ENCODE measurements around the gene RNF38. TPM values are rescaled to one million over a fixed set of nuclear protein-coding genes. Genes with fewer than 3 reads are reported as not detected.
A peak's percentile ranks its signal among the peaks of the same experiment; 100 is the strongest.
"Not testable (repeated sequence)": the region's sequence is repeated elsewhere in the genome, so short reads cannot be mapped to it uniquely, and the experiment has no call there.

RNF38 gene
- total RNA-seq, 1 donor from 2014 or later: 31.5 TPM

- H3K27ac Mint-ChIP-seq: no peak overlapping the region
- no peak overlapping the region for H3K4me3 Mint-ChIP-seq
- H3K27me3 Mint-ChIP-seq (ENCODE audit: insufficient read depth): no peaks in the 10 kb centered on the region
- H3K9me3 Mint-ChIP-seq: no peaks in the 10 kb centered on the region
- H3K36me3 Mint-ChIP-seq (ENCODE audit: low read depth): peaks cover 4% of the 10 kb centered on the region
- DNase-seq (ENCODE audit: low spot score): no peak
- H3K4me1 Mint-ChIP-seq (ENCODE audit: low read depth): peaks cover 16% of the 10 kb centered on the region
- intact Hi-C loops (cut with micrococcal nuclease): no loop called here
These were observed 31.0 kb upstream of the RNF38 start for GRCh38 chr9:36431078-36431477.

GRCh38 chr9:36426945-36427344 lies 26.9 kb upstream of the RNF38 start:
- peaks cover 16% of the 10 kb centered on the region for H3K4me1 Mint-ChIP-seq (ENCODE audit: low read depth)
- peaks cover 16% of the 10 kb centered on the region for H3K36me3 Mint-ChIP-seq (ENCODE audit: low read depth)
- no peak overlapping the region for H3K27ac Mint-ChIP-seq
- no peak for DNase-seq (ENCODE audit: low spot score)
- H3K27me3 Mint-ChIP-seq (ENCODE audit: insufficient read depth): no peaks in the 10 kb centered on the region
- H3K9me3 Mint-ChIP-seq: no peaks in the 10 kb centered on the region
- H3K4me3 Mint-ChIP-seq: no peak overlapping the region
- intact Hi-C loops (cut with micrococcal nuclease): no loop called here

GRCh38 chr9:36426348-36426747 lies 26.3 kb upstream of the RNF38 start:
- peaks cover 16% of the 10 kb centered on the region for H3K36me3 Mint-ChIP-seq (ENCODE audit: low read depth)
- no peaks in the 10 kb centered on the region for H3K27me3 Mint-ChIP-seq (ENCODE audit: insufficient read depth)
- no peak overlapping the region for H3K4me3 Mint-ChIP-seq
- DNase-seq (ENCODE audit: low spot score): no peak
- peaks cover 16% of the 10 kb centered on the region for H3K4me1 Mint-ChIP-seq (ENCODE audit: low read depth)
- H3K27ac Mint-ChIP-seq: no peak overlapping the region
- no peaks in the 10 kb centered on the region for H3K9me3 Mint-ChIP-seq
- intact Hi-C loops (cut with micrococcal nuclease): no loop called here

- no peak overlapping the region for H3K4me3 Mint-ChIP-seq
- no peak overlapping the region for H3K27ac Mint-ChIP-seq
- no peak for DNase-seq (ENCODE audit: low spot score)
- H3K9me3 Mint-ChIP-seq: no peaks in the 10 kb centered on the region
- no peaks in the 10 kb centered on the region for H3K27me3 Mint-ChIP-seq (ENCODE audit: insufficient read depth)
- intact Hi-C loops (cut with micrococcal nuclease): no loop called here
- H3K36me3 Mint-ChIP-seq (ENCODE audit: low read depth): peaks cover 13% of the 10 kb centered on the region
- peaks cover 16% of the 10 kb centered on the region for H3K4me1 Mint-ChIP-seq (ENCODE audit: low read depth)
These were observed 24.4 kb upstream of the RNF38 start for GRCh38 chr9:36424289-36425055.

GRCh38 chr9:36423206-36423605 lies 23.1 kb upstream of the RNF38 start:
- Mint-ChIP-seq H3K36me3 (ENCODE audit: low read depth) (peaks cover 13% of the 10 kb centered on the region), H3K27ac (no peak overlapping the region), H3K27me3 (ENCODE audit: insufficient read depth) (no peaks in the 10 kb centered on the region), H3K4me3 (no peak overlapping the region), H3K4me1 (ENCODE audit: low read depth) (peaks cover 16% of the 10 kb centered on the region), H3K9me3 (no peaks in the 10 kb centered on the region)
- DNase-seq (ENCODE audit: low spot score): no peak
- intact Hi-C loops (cut with micrococcal nuclease): no loop called here

DNA sequence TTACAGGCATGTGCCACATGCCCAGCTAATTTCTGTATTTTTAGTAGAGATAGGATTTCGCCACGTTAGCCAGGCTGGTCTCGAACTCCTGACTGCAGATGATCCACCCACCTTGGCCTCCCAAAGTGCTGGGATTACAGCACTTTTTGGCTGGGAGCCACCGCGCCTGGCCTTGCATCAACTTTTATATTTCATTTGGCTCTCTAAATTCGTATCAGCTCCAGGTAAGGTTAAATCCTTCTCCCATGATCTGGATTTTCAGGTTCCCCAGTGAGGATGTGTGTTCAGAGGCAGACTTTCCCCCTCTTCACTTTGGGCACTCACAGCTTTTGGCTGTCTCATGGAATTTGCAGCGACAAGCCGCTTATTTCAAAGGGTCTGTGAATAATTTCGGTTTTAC lies 16.8 kb upstream of the RNF38 start:
- Mint-ChIP-seq H3K9me3 (no peaks in the 10 kb centered on the region), H3K36me3 (ENCODE audit: low read depth) (peaks cover 2% of the 10 kb centered on the region), H3K4me3 (no peak overlapping the region), H3K27ac (no peak overlapping the region), H3K27me3 (ENCODE audit: insufficient read depth) (no peaks in the 10 kb centered on the region), H3K4me1 (ENCODE audit: low read depth) (no peaks in the 10 kb centered on the region)
- no peak for DNase-seq (ENCODE audit: low spot score)
- intact Hi-C loops (cut with micrococcal nuclease): no loop called here

DNA sequence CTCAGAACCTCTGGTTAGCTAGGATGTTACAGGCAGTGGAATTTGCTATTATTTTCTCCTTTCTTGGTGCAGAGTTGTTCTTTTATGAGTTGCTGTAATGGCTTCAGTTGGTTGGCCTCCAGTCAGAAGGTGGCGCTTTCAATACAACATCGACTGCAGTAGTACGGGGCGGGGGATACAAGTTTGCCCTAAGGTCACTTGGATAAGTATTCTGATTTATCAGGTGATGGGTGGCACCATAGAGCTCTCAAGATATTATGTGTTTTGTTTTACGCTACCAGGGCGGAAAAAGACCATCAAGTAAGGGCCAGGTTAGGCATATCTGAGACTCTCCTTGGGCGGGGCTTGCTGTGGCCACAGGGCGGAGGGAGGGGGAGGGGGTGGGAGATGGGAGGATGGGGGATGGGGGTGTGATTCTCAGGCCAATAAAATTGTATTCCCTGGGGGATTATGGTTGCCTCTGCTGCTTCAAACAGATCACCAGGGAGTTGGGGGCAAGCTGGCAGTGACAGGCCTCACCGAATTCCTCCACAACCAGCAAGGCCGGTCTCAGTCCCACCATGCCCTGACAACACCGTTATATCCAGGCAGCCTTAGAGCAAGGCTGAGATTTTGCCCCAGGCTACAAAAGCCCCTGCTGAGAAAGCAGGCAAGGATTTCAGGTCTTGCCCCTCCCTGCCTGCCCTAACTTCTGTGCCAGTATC lies 15.9 kb upstream of the RNF38 start:
- intact Hi-C loops (cut with micrococcal nuclease): no loop called here
- Mint-ChIP-seq H3K4me3 (no peak overlapping the region), H3K9me3 (no peaks in the 10 kb centered on the region), H3K27me3 (ENCODE audit: insufficient read depth) (no peaks in the 10 kb centered on the region), H3K36me3 (ENCODE audit: low read depth) (peaks cover 2% of the 10 kb centered on the region), H3K27ac (no peak overlapping the region), H3K4me1 (ENCODE audit: low read depth) (no peaks in the 10 kb centered on the region)
- no peak for DNase-seq (ENCODE audit: low spot score)

DNA sequence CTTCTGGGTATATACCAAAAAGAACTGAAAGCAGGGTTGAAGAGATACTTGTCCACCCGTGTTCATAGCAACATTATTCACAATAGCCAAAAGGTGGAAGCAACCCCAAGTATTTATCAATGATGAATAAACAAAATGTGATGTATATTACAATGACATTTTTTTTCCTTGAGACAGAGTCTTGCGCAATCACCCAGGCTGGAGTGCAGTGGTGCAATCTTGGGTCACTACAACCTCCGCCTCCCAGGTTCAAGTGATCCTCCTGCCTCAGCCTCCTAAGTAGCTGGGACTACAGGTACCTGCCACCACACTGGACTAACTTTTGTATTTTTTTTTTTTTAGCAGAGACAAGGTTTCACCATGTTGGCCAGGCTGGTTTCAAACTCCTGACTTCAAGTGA lies 11.3 kb upstream of the RNF38 start:
- intact Hi-C loops (cut with micrococcal nuclease); H3K27me3 Mint-ChIP-seq (ENCODE audit: insufficient read depth); H3K27ac Mint-ChIP-seq; DNase-seq (ENCODE audit: low spot score); H3K4me1 Mint-ChIP-seq (ENCODE audit: low read depth); H3K36me3 Mint-ChIP-seq (ENCODE audit: low read depth); H3K9me3 Mint-ChIP-seq; H3K4me3 Mint-ChIP-seq: not testable (repeated sequence)

- not testable (repeated sequence) for H3K4me3 Mint-ChIP-seq; H3K9me3 Mint-ChIP-seq; H3K27me3 Mint-ChIP-seq (ENCODE audit: insufficient read depth); H3K4me1 Mint-ChIP-seq (ENCODE audit: low read depth); DNase-seq (ENCODE audit: low spot score); H3K36me3 Mint-ChIP-seq (ENCODE audit: low read depth); H3K27ac Mint-ChIP-seq
- intact Hi-C loops (cut with micrococcal nuclease): loop anchor here (5.0 to 10.0 kb wide), 2 partner anchors 63 to 584 kb away; partner anchors contain the start of genes FAM221B and TMEM8B
These were observed 9.0 kb upstream of the RNF38 start for GRCh38 chr9:36409076-36409475.

DNA sequence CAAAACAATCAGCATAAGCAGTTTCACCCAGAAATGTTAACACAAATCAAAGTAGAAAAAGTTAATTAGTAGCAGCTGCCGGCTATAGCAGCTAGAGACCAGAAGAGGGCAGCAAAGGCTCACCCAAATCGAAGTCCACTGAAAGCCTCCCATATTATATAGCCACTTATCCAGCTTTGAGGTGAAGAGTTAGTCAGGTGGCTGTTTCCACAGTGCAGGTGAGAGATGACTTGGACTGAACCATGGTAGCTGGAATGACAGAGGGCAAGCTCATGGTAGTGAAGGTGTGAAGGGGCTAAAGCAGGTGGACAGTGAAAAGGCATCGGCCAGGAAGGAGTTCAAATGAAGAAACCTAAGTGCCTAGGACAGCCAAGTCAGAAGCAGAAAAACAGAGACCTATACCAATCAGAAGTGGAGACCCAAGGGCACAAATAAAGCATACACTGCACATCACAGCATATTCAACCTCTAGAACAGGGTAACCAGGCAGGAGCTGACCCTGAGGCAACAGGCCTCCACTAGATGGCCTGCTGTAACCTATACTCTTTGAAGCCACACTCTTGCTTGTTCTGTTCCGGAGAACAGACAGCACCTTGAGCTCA lies 7.2 kb upstream of the RNF38 start:
- Mint-ChIP-seq H3K9me3 (no peaks in the 10 kb centered on the region), H3K36me3 (ENCODE audit: low read depth) (peaks cover 1% of the 10 kb centered on the region), H3K4me1 (ENCODE audit: low read depth) (peaks cover 13% of the 10 kb centered on the region), H3K27me3 (ENCODE audit: insufficient read depth) (no peaks in the 10 kb centered on the region), H3K4me3 (no peak overlapping the region), H3K27ac (peak overlapping the region; percentile 62)
- peak; percentile 49 for DNase-seq (ENCODE audit: low spot score)
- intact Hi-C loops (cut with micrococcal nuclease): loop anchor here (1.0 to 10.0 kb wide), 7 partner anchors 43 to 582 kb away; partner anchors contain the start of genes FAM221B, MELK and TMEM8B

DNA sequence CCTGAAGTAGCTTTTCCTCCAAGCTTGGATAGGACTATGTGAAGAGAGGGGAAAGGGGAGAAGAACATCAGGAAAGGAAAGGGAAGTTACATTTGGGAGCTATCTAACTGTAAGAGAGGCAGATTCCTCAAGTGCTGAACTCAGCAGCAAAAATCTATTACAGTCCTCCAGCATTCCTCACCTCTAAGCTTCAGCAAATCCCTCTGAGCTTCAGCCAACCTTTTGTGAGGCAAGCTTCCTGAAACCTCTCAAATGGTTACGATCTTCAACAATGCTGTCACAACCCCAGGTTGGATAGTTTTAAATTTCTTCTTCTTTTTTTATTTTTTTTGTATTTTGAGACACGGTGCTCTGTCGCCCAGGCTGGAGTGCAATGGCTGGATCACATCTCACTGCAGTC lies 2.5 kb upstream of the RNF38 start:
- Mint-ChIP-seq H3K36me3 (ENCODE audit: low read depth) (peaks cover 5% of the 10 kb centered on the region), H3K9me3 (no peaks in the 10 kb centered on the region), H3K4me3 (no peak overlapping the region), H3K27me3 (ENCODE audit: insufficient read depth) (no peaks in the 10 kb centered on the region), H3K4me1 (ENCODE audit: low read depth) (peaks cover 48% of the 10 kb centered on the region), H3K27ac (peak overlapping the region; percentile 62)
- intact Hi-C loops (cut with micrococcal nuclease): loop anchor here (10.0 kb wide), 1 partner anchor 578 kb away; the partner anchor contains the start of genes FAM221B and TMEM8B
- DNase-seq (ENCODE audit: low spot score): no peak

DNA sequence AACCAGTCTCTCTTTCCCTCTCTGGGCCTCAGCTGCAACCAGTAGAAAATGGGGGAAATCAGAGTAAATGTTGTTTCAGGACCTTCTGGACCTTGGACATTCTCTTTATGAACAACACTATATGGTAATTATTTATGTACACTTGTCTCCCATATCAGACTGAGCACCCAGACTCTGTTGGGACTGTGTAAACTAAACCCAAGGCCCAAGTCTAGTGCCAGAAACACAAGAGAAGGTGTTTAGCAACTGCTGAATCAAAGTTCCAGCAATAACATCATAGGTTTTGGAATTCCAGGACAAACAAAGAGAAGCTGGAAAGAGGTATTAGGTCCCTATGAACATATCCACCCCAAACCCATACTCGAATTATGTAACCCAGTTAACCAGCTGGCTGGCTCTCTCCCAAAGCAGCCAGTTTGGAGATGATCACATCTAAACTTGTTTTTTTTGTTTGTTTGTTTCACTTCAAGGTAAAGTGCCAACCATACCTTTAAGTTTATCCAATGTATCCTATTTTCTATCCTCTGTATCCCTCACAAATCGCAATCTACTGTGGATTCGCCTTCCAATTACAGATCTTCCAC lies 1.9 kb upstream of the RNF38 start:
- no peaks in the 10 kb centered on the region for H3K9me3 Mint-ChIP-seq
- peaks cover 43% of the 10 kb centered on the region for H3K4me1 Mint-ChIP-seq (ENCODE audit: low read depth)
- peak overlapping the region; percentile 93 for H3K27ac Mint-ChIP-seq
- DNase-seq (ENCODE audit: low spot score): no peak
- H3K27me3 Mint-ChIP-seq (ENCODE audit: insufficient read depth): no peaks in the 10 kb centered on the region
- peak overlapping the region; percentile 81 for H3K4me3 Mint-ChIP-seq
- peaks cover 5% of the 10 kb centered on the region for H3K36me3 Mint-ChIP-seq (ENCODE audit: low read depth)
- intact Hi-C loops (cut with micrococcal nuclease): loop anchor here (1.0 to 10.0 kb wide), 5 partner anchors 85 to 1503 kb away; partner anchors contain the start of genes FAM221B, SLC25A51, TMEM8B and ZCCHC7

Data from activated T-helper 1 cell treated with anti-CD3 and anti-CD28 coated beads, Interleukin-12 subunit alpha, Interleukin-12 subunit beta, Interleukin-2, Interleukin-4 antibody, amounts not matched to agents 30 ng/mL and 10 ng/mL and 1 ng/mL, durations not matched to agents 14 hours and 24 hours and 36 hours (primary cell).